ENCODE measurements around the gene ZNF550. TPM values are rescaled to one million over a fixed set of nuclear protein-coding genes. Genes with fewer than 3 reads are reported as not detected.

The ZNF550 gene
- total and polyA plus RNA-seq, 10 of the 15 experiments (the other 5 are each of a cell fraction or from before 2014, with no cell fraction given), result 2.6 to 14.0 (median 7.4) TPM

DNA sequence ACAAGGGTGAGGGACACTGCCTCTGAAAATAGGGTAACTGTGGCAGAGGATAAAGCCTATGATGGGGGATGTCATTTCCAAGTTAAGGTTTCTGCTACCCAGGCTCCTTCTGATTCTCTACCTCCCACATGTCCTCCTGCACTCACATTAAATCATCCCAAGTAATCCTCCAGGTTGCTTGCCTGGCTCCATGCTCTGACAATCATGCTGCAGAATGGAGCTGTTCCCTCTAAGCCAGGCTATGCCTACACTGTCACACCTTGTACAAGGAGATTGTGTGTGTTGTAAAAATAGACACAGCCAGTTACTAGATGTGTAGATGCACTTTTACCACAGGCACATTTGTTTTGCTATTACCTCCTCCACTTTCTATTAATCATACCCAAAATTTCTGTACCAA lies 11.0 kb upstream of the ZNF550 start:
- in situ Hi-C loops (cut with MboI) (no loop called here), intact Hi-C loops (cut with micrococcal nuclease; ENCODE audit: unreplicated experiment) (no loop called here)
- DNase-seq (ENCODE audit: low read depth, low spot score), result no peak
- H4K20me1 ChIP-seq (ENCODE audit: control insufficient read depth, insufficient read depth), result no peaks in the 10 kb centered on the region
- H3K9ac ChIP-seq (ENCODE audit: control insufficient read depth, insufficient read depth, low read length), result no peak overlapping the region
- H3K4me2 ChIP-seq (ENCODE audit: control insufficient read depth, insufficient read depth), result no peak overlapping the region
- no peak overlapping the region for H2AFZ ChIP-seq (ENCODE audit: control insufficient read depth, low read depth, low read length)
- peaks cover 66% of the 10 kb centered on the region for H3K9me3 ChIP-seq (replicated peaks; ENCODE audit: control insufficient read depth, insufficient read depth, low read length)
- BruUV-seq (replicated peaks), result no TSS peak
- H3K79me2 ChIP-seq (ENCODE audit: control insufficient read depth, insufficient read depth, low read length), result no peaks in the 10 kb centered on the region
- ChIA-PET RAD21 (ENCODE audit: unreplicated experiment) (no interaction called here), CTCF (no interaction called here), SMC1A (ENCODE audit: uncharacterized antibody, unreplicated experiment) (no interaction called here), POLR2A (no interaction called here)
- TF ChIP-seq, protein P1, sequence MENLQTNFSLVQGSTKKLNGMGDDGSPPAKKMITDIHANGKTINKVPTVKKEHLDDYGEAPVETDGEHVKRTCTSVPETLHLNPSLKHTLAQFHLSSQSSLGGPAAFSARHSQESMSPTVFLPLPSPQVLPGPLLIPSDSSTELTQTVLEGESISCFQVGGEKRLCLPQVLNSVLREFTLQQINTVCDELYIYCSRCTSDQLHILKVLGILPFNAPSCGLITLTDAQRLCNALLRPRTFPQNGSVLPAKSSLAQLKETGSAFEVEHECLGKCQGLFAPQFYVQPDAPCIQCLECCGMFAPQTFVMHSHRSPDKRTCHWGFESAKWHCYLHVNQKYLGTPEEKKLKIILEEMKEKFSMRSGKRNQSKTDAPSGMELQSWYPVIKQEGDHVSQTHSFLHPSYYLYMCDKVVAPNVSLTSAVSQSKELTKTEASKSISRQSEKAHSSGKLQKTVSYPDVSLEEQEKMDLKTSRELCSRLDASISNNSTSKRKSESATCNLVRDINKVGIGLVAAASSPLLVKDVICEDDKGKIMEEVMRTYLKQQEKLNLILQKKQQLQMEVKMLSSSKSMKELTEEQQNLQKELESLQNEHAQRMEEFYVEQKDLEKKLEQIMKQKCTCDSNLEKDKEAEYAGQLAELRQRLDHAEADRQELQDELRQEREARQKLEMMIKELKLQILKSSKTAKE (IDR thresholded peaks at IDR 0.05; ENCODE audit: low read depth, poor library complexity, severe bottlenecking), result no peak
- TF ChIP-seq CHD1 (IDR thresholded peaks at IDR 0.05; ENCODE audit: low read depth, low read length) (no peak), IRF4 (IDR thresholded peaks at IDR 0.05; ENCODE audit: low read depth, low read length) (no peak)
- no peaks in the 10 kb centered on the region for H3K4me1 ChIP-seq (ENCODE audit: control insufficient read depth, insufficient read depth, low read length)
- H3K27ac ChIP-seq (ENCODE audit: control insufficient read depth, insufficient read depth), result no peak overlapping the region
- no peak overlapping the region for H3K4me3 ChIP-seq
- no peaks in the 10 kb centered on the region for H3K27me3 ChIP-seq (replicated peaks in 1 of 2; ENCODE audit: control insufficient read depth in 2 of 2, insufficient read depth in 2 of 2, low read length in 1 of 2)
- FAIRE-seq, result no peak
- H3K36me3 ChIP-seq (ENCODE audit: control insufficient read depth in 2 of 2, insufficient read depth in 2 of 2, low read length in 1 of 2), result peaks cover 2 to 22% of the 10 kb centered on the region in 2 experiments
- ATAC-seq, result no peak

DNA sequence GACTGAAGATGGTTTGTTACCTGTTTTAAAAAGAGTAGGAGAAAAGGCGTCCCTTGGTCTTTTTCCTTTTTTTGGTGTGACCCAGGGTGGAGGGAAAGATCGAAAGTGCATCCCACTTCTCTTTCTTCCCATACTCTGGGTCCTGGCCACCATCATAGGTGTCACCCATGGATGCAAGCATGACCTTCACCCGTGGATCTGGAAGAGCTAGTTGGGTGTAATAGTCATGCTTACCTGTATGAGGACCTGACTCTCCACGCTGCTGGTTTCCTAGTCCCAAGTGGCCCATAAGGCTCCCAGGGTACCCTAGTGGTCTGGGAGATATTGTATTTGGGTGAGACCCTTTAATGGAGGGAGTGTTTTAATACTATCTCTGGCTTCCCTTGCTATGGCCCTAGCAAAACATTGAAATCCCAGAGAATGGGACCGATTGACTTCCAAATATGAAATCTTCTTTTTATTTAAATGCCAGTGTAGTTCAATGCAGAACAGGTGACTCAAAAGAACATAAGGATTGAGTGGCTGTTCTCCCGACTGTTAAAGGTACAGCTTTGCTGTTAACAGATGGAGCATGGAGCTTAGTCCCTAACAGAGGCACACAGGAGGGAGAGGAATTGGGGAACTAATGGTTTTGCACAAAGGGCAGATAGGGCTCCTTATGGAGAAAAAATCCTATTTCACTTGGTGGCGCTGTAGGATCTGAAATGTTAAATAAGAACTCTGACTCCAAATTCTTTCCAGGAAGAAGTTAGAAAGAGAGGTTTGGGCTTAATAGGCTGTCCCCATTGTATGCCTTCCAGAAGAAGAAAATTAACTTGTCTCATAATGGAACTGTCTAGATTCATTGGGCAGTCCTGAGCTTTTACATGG lies 7.0 kb upstream of the ZNF550 start:
- RAD21 ChIA-PET (ENCODE audit: unreplicated experiment), result no interaction called here
- DNase-seq (ENCODE audit: low read depth, low spot score) (no peak), FAIRE-seq (no peak), ATAC-seq (no peak)
- Histone ChIP-seq H3K27me3 (replicated peaks in 1 of 2; ENCODE audit: control insufficient read depth in 2 of 2, insufficient read depth in 2 of 2, low read length in 1 of 2) (no peaks in the 10 kb centered on the region), H2AFZ (ENCODE audit: control insufficient read depth, low read depth, low read length) (no peak overlapping the region), H3K36me3 (ENCODE audit: control insufficient read depth in 2 of 2, insufficient read depth in 2 of 2, low read length in 1 of 2) (no peaks in the 10 kb centered on the region), H3K9me3 (replicated peaks; ENCODE audit: control insufficient read depth, insufficient read depth, low read length) (peaks cover 32% of the 10 kb centered on the region; the same call in 2 of the 3 replicates), H3K4me1 (ENCODE audit: control insufficient read depth, insufficient read depth, low read length) (no peaks in the 10 kb centered on the region), H3K9ac (ENCODE audit: control insufficient read depth, insufficient read depth, low read length) (no peak overlapping the region), H3K4me3 (no peak overlapping the region), H4K20me1 (ENCODE audit: control insufficient read depth, insufficient read depth) (no peaks in the 10 kb centered on the region), H3K4me2 (ENCODE audit: control insufficient read depth, insufficient read depth) (no peak overlapping the region), H3K27ac (ENCODE audit: control insufficient read depth, insufficient read depth) (no peak overlapping the region), H3K79me2 (ENCODE audit: control insufficient read depth, insufficient read depth, low read length) (no peaks in the 10 kb centered on the region)
- TF ChIP-seq, protein P2, sequence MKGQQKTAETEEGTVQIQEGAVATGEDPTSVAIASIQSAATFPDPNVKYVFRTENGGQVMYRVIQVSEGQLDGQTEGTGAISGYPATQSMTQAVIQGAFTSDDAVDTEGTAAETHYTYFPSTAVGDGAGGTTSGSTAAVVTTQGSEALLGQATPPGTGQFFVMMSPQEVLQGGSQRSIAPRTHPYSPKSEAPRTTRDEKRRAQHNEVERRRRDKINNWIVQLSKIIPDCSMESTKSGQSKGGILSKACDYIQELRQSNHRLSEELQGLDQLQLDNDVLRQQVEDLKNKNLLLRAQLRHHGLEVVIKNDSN (IDR thresholded peaks at IDR 0.05; ENCODE audit: borderline replicate concordance, extremely low read length, insufficient read depth, low read depth, low read length), result peak; percentile 6
- peak; percentile 100 for TF ChIP-seq CBX5 (IDR thresholded peaks at IDR 0.05; ENCODE audit: low read depth)
- peak; percentile 68; the same call in 1 of the 2 replicates for TF ChIP-seq YY1 (IDR thresholded peaks at IDR 0.05; ENCODE audit: low read depth, low read length)
- peak; percentile 38 for TF ChIP-seq SP1 (IDR thresholded peaks at IDR 0.05; ENCODE audit: low read depth, low read length)
- TF ChIP-seq HDAC6 (IDR thresholded peaks at IDR 0.05; ENCODE audit: unreplicated experiment), result no peak
- TF ChIP-seq, protein P3, sequence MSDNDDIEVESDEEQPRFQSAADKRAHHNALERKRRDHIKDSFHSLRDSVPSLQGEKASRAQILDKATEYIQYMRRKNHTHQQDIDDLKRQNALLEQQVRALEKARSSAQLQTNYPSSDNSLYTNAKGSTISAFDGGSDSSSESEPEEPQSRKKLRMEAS (IDR thresholded peaks at IDR 0.05; ENCODE audit: low read depth, low read length), result no peak
- TF ChIP-seq ZNF207 (IDR thresholded peaks at IDR 0.05; ENCODE audit: borderline replicate concordance), result no peak
- CTCF ChIA-PET, result no interaction called here
- SMC1A ChIA-PET (ENCODE audit: uncharacterized antibody, unreplicated experiment), result no interaction called here
- in situ Hi-C loops (cut with MboI), result no loop called here
- POLR2A ChIA-PET, result no interaction called here
- WGBS (ENCODE audit: insufficient coverage, insufficient replicate concordance, low lambda C conversion rate, missing lambda C conversion rate), result 36% methylated on average over 7 of the region's 7 CpGs
- no TSS peak for BruUV-seq (replicated peaks)
- intact Hi-C loops (cut with micrococcal nuclease; ENCODE audit: unreplicated experiment), result no loop called here
